22Rv1 (cell line): ENCODE results near the gene MRPL54.

Source experiments
- CTCF ChIP-seq: fragments of 450-650 bp; IDR thresholded peaks from 2 replicates; pipeline ENCODE4 v1.5.1; 2017; ENCODE audit warnings: mild to moderate bottlenecking
- ZFX ChIP-seq: fragments of 450-650 bp; IDR thresholded peaks from 2 replicates; pipeline ENCODE4 v1.6.1; 2017; ENCODE audit warnings: antibody characterized with exemption, borderline replicate concordance

GRCh38 chr19:3792114-3792513 lies 29.6 kb downstream of the MRPL54 start:
- TF ChIP-seq CTCF (no peak), ZFX (no peak)
